Choroid plexus epithelial cell (primary cell): ENCODE results near the gene HOXD13.

ENCODE experiments used
- DNase-seq: peaks from one replicate; pipeline ENCODE4 v3.0.0-alpha.2; 2010; ENCODE audit warnings: low read depth
- H3K4me3 ChIP-seq: 2 replicates; pipeline ENCODE4 v1.5.1; 2011; ENCODE audit warnings: low read depth, mild to moderate bottlenecking, control low read depth, low read length, moderate library complexity
- CTCF ChIP-seq: conservative IDR thresholded peaks from 2 replicates; pipeline ENCODE4 v1.5.1; 2011; ENCODE audit warnings: low read depth, mild to moderate bottlenecking, control low read depth, inconsistent platforms, low read length, moderate library complexity

The HOXD13 gene

GRCh38 chr2:176105078-176105729 lies 12.7 kb downstream of the HOXD13 start:
- no peak for DNase-seq
- H3K4me3 ChIP-seq: no peak overlapping the region

GRCh38 chr2:176105730-176106580 lies 13.4 kb downstream of the HOXD13 start:
- no peak overlapping the region for H3K4me3 ChIP-seq

More at GRCh38 chr2:176105078-176105729, 12.7 kb downstream of the HOXD13 start:
- TF ChIP-seq CTCF: no peak

GRCh38 chr2:176106581-176107539 lies 14.3 kb downstream of the HOXD13 start, which contains the start of gene HOXD11:
TSS of gene HOXD11 (plus strand) at chr2:176107280. CDS start at chr2:176107356, 76 bp downstream.
- no peak for TF ChIP-seq CTCF
- DNase-seq: no peak
- no peak within 1 kb of the TSS for H3K4me3 ChIP-seq

More at GRCh38 chr2:176105730-176106580, 13.4 kb downstream of the HOXD13 start:
- TF ChIP-seq CTCF: no peak
- no peak for DNase-seq

- H3K4me3 ChIP-seq: no peak overlapping the region
- DNase-seq: no peak
- no peak for TF ChIP-seq CTCF
Measured at GRCh38 chr2:176107731-176108181, 15.2 kb downstream of the HOXD13 start.

- no peak for DNase-seq
- H3K4me3 ChIP-seq: no peak overlapping the region
- TF ChIP-seq CTCF: no peak
Measured at GRCh38 chr2:176109192-176109901, 16.8 kb downstream of the HOXD13 start.

GRCh38 chr2:176109946-176110345 lies 17.4 kb downstream of the HOXD13 start:
- H3K4me3 ChIP-seq: no peak overlapping the region
- no peak for TF ChIP-seq CTCF
- no peak for DNase-seq
